ENCODE results near the gene ATP6V1C2.

DNA sequence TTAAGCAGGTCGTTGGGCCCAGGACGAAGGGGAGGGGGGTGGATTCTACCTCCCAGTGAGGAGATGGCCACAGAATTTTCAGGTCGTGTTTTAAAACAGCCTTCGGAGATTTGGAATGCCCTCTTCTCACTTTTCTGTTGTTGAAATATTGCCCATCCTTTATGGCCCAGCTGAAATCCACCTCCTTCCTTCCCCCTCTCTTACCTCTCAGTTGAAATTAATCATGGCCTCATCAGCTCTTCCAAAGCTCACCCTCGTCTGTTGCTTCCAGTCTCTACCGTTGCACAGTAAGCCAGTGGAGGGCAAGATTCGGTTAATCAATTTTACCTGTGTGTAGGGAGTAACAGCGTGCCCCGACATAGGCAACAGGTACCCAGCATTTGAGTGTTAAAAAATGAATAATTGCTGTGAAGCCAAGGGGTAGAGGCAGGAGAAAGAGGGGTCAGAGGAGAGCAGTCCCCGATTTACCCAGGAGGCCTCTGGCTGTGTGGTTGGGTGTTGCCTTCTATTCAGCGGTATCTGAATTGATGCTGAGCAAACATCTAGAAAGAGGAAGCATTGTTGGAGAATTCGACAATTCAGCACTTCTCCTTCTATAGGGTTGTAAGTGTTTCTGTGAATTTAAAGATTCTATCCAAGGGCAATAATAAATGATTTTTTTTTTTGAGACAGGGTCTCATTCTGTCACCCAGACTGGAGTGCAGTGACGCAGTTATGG is 99.7 kb downstream of the ATP6V1C2 start:
- TF ChIP-seq POLR2AphosphoS5 (IDR thresholded peaks at IDR 0.05; ENCODE audit: low read depth) = no peak
- TF ChIP-seq, protein P1, sequence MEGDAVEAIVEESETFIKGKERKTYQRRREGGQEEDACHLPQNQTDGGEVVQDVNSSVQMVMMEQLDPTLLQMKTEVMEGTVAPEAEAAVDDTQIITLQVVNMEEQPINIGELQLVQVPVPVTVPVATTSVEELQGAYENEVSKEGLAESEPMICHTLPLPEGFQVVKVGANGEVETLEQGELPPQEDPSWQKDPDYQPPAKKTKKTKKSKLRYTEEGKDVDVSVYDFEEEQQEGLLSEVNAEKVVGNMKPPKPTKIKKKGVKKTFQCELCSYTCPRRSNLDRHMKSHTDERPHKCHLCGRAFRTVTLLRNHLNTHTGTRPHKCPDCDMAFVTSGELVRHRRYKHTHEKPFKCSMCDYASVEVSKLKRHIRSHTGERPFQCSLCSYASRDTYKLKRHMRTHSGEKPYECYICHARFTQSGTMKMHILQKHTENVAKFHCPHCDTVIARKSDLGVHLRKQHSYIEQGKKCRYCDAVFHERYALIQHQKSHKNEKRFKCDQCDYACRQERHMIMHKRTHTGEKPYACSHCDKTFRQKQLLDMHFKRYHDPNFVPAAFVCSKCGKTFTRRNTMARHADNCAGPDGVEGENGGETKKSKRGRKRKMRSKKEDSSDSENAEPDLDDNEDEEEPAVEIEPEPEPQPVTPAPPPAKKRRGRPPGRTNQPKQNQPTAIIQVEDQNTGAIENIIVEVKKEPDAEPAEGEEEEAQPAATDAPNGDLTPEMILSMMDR (conservative IDR thresholded peaks at IDR 0.05; ENCODE audit: low read depth in 2 of 2) = no peak
- TF ChIP-seq, protein P2, sequence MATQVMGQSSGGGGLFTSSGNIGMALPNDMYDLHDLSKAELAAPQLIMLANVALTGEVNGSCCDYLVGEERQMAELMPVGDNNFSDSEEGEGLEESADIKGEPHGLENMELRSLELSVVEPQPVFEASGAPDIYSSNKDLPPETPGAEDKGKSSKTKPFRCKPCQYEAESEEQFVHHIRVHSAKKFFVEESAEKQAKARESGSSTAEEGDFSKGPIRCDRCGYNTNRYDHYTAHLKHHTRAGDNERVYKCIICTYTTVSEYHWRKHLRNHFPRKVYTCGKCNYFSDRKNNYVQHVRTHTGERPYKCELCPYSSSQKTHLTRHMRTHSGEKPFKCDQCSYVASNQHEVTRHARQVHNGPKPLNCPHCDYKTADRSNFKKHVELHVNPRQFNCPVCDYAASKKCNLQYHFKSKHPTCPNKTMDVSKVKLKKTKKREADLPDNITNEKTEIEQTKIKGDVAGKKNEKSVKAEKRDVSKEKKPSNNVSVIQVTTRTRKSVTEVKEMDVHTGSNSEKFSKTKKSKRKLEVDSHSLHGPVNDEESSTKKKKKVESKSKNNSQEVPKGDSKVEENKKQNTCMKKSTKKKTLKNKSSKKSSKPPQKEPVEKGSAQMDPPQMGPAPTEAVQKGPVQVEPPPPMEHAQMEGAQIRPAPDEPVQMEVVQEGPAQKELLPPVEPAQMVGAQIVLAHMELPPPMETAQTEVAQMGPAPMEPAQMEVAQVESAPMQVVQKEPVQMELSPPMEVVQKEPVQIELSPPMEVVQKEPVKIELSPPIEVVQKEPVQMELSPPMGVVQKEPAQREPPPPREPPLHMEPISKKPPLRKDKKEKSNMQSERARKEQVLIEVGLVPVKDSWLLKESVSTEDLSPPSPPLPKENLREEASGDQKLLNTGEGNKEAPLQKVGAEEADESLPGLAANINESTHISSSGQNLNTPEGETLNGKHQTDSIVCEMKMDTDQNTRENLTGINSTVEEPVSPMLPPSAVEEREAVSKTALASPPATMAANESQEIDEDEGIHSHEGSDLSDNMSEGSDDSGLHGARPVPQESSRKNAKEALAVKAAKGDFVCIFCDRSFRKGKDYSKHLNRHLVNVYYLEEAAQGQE (IDR thresholded peaks at IDR 0.05; ENCODE audit: unreplicated experiment) = no peak
- TF ChIP-seq JUNB (IDR thresholded peaks at IDR 0.05; ENCODE audit: unreplicated experiment) = no peak
- no peak for TF ChIP-seq EZH2phosphoT487 (IDR thresholded peaks at IDR 0.05; ENCODE audit: unreplicated experiment)
